Hepatocyte (in vitro differentiated cells): Measurements from ENCODE around the gene PNPLA5.

Source experiments
- CTCF ChIP-seq: fragments of 200-600 bp; sonication (generic); IDR thresholded peaks from 2 replicates; pipeline ENCODE4 v1.5.1; 2016; ENCODE audit warnings: antibody characterized with exemption, mild to moderate bottlenecking; ENCODE audit not compliant: poor library complexity
- EZH2phosphoT487 ChIP-seq: fragments of 200-600 bp; sonication (generic); IDR thresholded peaks from one replicate; pipeline ENCODE4 v1.6.1; 2018; ENCODE audit warnings: antibody characterized with exemption, mild to moderate bottlenecking, low read depth, moderate library complexity; ENCODE audit not compliant: unreplicated experiment, severe bottlenecking

GRCh38 chr22:43850529-43850928, 41.3 kb downstream of the PNPLA5 start:
- TF ChIP-seq CTCF, result no peak
- no peak for TF ChIP-seq EZH2phosphoT487
